Activated naive CD8-positive, alpha-beta T cell (primary cell): ENCODE measurements around the gene ZNF470.

Experiments
- H3K27ac Mint-ChIP-seq: one replicate; pipeline ENCODE4 v1.8.0; 2021; ENCODE audit warnings: mixed read lengths
- H3K27me3 Mint-ChIP-seq: one replicate; pipeline ENCODE4 v1.8.0; 2021; ENCODE audit warnings: mixed read lengths
- H3K36me3 Mint-ChIP-seq: one replicate; pipeline ENCODE4 v1.8.0; 2021; ENCODE audit warnings: mixed read lengths
- H3K4me1 Mint-ChIP-seq: one replicate; pipeline ENCODE4 v1.8.0; 2021; ENCODE audit warnings: low read depth, mixed read lengths
- H3K4me3 Mint-ChIP-seq: one replicate; pipeline ENCODE4 v1.8.0; 2021; ENCODE audit warnings: mild to moderate bottlenecking, mixed read lengths
- H3K9me3 Mint-ChIP-seq: one replicate; pipeline ENCODE4 v1.8.0; 2021; ENCODE audit warnings: low read depth, mixed read lengths

The ZNF470 gene

GRCh38 chr19:56594783-56595547 lies 27.7 kb downstream of the ZNF470 start, which contains the start of gene ZNF71:
Gene ZNF71 (plus strand): TSS chr19:56595302. CDS start chr19:56601559, 6,257 bp downstream.
- Mint-ChIP-seq H3K36me3 (peaks cover 15% of the 10 kb centered on the region), H3K27ac (peak within 1 kb of the TSS; percentile 84), H3K4me3 (peak within 1 kb of the TSS; percentile 94), H3K4me1 (peaks cover 18% of the 10 kb centered on the region), H3K9me3 (peaks cover 14% of the 10 kb centered on the region), H3K27me3 (no peaks in the 10 kb centered on the region)

GRCh38 chr19:56595548-56595899 lies 28.3 kb downstream of the ZNF470 start:
- H3K4me1 Mint-ChIP-seq: peaks cover 18% of the 10 kb centered on the region
- H3K9me3 Mint-ChIP-seq: peaks cover 16% of the 10 kb centered on the region
- H3K27ac Mint-ChIP-seq: peak overlapping the region; percentile 84
- no peaks in the 10 kb centered on the region for H3K27me3 Mint-ChIP-seq
- H3K36me3 Mint-ChIP-seq: peaks cover 17% of the 10 kb centered on the region
- peak overlapping the region; percentile 94 for H3K4me3 Mint-ChIP-seq

- H3K4me3 Mint-ChIP-seq: peak overlapping the region; percentile 94
- peaks cover 23% of the 10 kb centered on the region for H3K9me3 Mint-ChIP-seq
- no peaks in the 10 kb centered on the region for H3K27me3 Mint-ChIP-seq
- H3K36me3 Mint-ChIP-seq: peaks cover 25% of the 10 kb centered on the region
- no peak overlapping the region for H3K27ac Mint-ChIP-seq
- peaks cover 18% of the 10 kb centered on the region for H3K4me1 Mint-ChIP-seq
Observed at GRCh38 chr19:56596676-56597075, 29.4 kb downstream of the ZNF470 start.

GRCh38 chr19:56597696-56598095 lies 30.4 kb downstream of the ZNF470 start:
- Mint-ChIP-seq H3K36me3 (peaks cover 34% of the 10 kb centered on the region), H3K4me1 (peaks cover 19% of the 10 kb centered on the region), H3K9me3 (peaks cover 23% of the 10 kb centered on the region), H3K4me3 (no peak overlapping the region), H3K27ac (no peak overlapping the region), H3K27me3 (no peaks in the 10 kb centered on the region)

- Mint-ChIP-seq H3K27ac (no peak overlapping the region), H3K4me3 (no peak overlapping the region), H3K36me3 (peaks cover 55% of the 10 kb centered on the region), H3K27me3 (no peaks in the 10 kb centered on the region), H3K4me1 (peaks cover 4% of the 10 kb centered on the region), H3K9me3 (peaks cover 28% of the 10 kb centered on the region)
Observed at GRCh38 chr19:56601375-56601774, 34.1 kb downstream of the ZNF470 start.

GRCh38 chr19:56603829-56604228 lies 36.6 kb downstream of the ZNF470 start:
- H3K9me3 Mint-ChIP-seq: peaks cover 26% of the 10 kb centered on the region
- H3K4me3 Mint-ChIP-seq: no peak overlapping the region
- peaks cover 64% of the 10 kb centered on the region for H3K36me3 Mint-ChIP-seq
- no peaks in the 10 kb centered on the region for H3K27me3 Mint-ChIP-seq
- H3K4me1 Mint-ChIP-seq: peaks cover 1% of the 10 kb centered on the region
- no peak overlapping the region for H3K27ac Mint-ChIP-seq

GRCh38 chr19:56608274-56608964 lies 41.2 kb downstream of the ZNF470 start:
- no peak overlapping the region for H3K27ac Mint-ChIP-seq
- H3K9me3 Mint-ChIP-seq: peaks cover 33% of the 10 kb centered on the region
- H3K4me1 Mint-ChIP-seq: no peaks in the 10 kb centered on the region
- H3K27me3 Mint-ChIP-seq: no peaks in the 10 kb centered on the region
- H3K4me3 Mint-ChIP-seq: no peak overlapping the region
- peaks cover 65% of the 10 kb centered on the region for H3K36me3 Mint-ChIP-seq

- H3K4me3 Mint-ChIP-seq: no peak overlapping the region
- peaks cover 77% of the 10 kb centered on the region for H3K36me3 Mint-ChIP-seq
Observed at GRCh38 chr19:56611288-56611687, 44.0 kb downstream of the ZNF470 start.

GRCh38 chr19:56612737-56613136 lies 45.5 kb downstream of the ZNF470 start:
- H3K27ac Mint-ChIP-seq: no peak overlapping the region
- no peak overlapping the region for H3K4me3 Mint-ChIP-seq
- peaks cover 56% of the 10 kb centered on the region for H3K9me3 Mint-ChIP-seq

More at GRCh38 chr19:56611288-56611687, 44.0 kb downstream of the ZNF470 start:
- Mint-ChIP-seq H3K27me3 (no peaks in the 10 kb centered on the region), H3K9me3 (peaks cover 50% of the 10 kb centered on the region), H3K27ac (no peak overlapping the region), H3K4me1 (no peaks in the 10 kb centered on the region)

GRCh38 chr19:56613639-56614038 lies 46.4 kb downstream of the ZNF470 start:
- H3K9me3 Mint-ChIP-seq: peaks cover 54% of the 10 kb centered on the region
- no peaks in the 10 kb centered on the region for H3K4me1 Mint-ChIP-seq
- no peak overlapping the region for H3K27ac Mint-ChIP-seq
- H3K36me3 Mint-ChIP-seq: peaks cover 82% of the 10 kb centered on the region
- H3K4me3 Mint-ChIP-seq: no peak overlapping the region
- no peaks in the 10 kb centered on the region for H3K27me3 Mint-ChIP-seq

More at GRCh38 chr19:56612737-56613136, 45.5 kb downstream of the ZNF470 start:
- H3K4me1 Mint-ChIP-seq: no peaks in the 10 kb centered on the region
- no peaks in the 10 kb centered on the region for H3K27me3 Mint-ChIP-seq
- peaks cover 80% of the 10 kb centered on the region for H3K36me3 Mint-ChIP-seq

- Mint-ChIP-seq H3K36me3 (peaks cover 76% of the 10 kb centered on the region), H3K9me3 (peaks cover 31% of the 10 kb centered on the region), H3K4me3 (no peak overlapping the region), H3K27me3 (no peaks in the 10 kb centered on the region), H3K4me1 (no peaks in the 10 kb centered on the region), H3K27ac (no peak overlapping the region)
Observed at GRCh38 chr19:56617531-56617930, 50.3 kb downstream of the ZNF470 start.

GRCh38 chr19:56619121-56619520 lies 51.9 kb downstream of the ZNF470 start:
- no peaks in the 10 kb centered on the region for H3K27me3 Mint-ChIP-seq
- no peak overlapping the region for H3K27ac Mint-ChIP-seq
- peaks cover 19% of the 10 kb centered on the region for H3K9me3 Mint-ChIP-seq
- H3K4me1 Mint-ChIP-seq: no peaks in the 10 kb centered on the region
- H3K36me3 Mint-ChIP-seq: peaks cover 70% of the 10 kb centered on the region
- no peak overlapping the region for H3K4me3 Mint-ChIP-seq

GRCh38 chr19:56622374-56622773 lies 55.1 kb downstream of the ZNF470 start:
- Mint-ChIP-seq H3K36me3 (peaks cover 49% of the 10 kb centered on the region), H3K4me1 (no peaks in the 10 kb centered on the region), H3K27ac (no peak overlapping the region), H3K27me3 (no peaks in the 10 kb centered on the region), H3K9me3 (peaks cover 12% of the 10 kb centered on the region), H3K4me3 (no peak overlapping the region)

- Mint-ChIP-seq H3K9me3 (peaks cover 9% of the 10 kb centered on the region), H3K27ac (no peak overlapping the region), H3K36me3 (peaks cover 42% of the 10 kb centered on the region), H3K4me3 (no peak overlapping the region), H3K4me1 (no peaks in the 10 kb centered on the region), H3K27me3 (no peaks in the 10 kb centered on the region)
Observed at GRCh38 chr19:56623006-56623405, 55.7 kb downstream of the ZNF470 start.

- peaks cover 28% of the 10 kb centered on the region for H3K36me3 Mint-ChIP-seq
Observed at GRCh38 chr19:56625708-56626107, 58.4 kb downstream of the ZNF470 start.

More at GRCh38 chr19:56625708-56626107, 58.4 kb downstream of the ZNF470 start:
- no peak overlapping the region for H3K27ac Mint-ChIP-seq
- H3K27me3 Mint-ChIP-seq: no peaks in the 10 kb centered on the region
- no peaks in the 10 kb centered on the region for H3K4me1 Mint-ChIP-seq
- H3K9me3 Mint-ChIP-seq: peaks cover 9% of the 10 kb centered on the region
- H3K4me3 Mint-ChIP-seq: no peak overlapping the region
